Measurements from ENCODE around the gene RAB37.

Gene RAB37

DNA sequence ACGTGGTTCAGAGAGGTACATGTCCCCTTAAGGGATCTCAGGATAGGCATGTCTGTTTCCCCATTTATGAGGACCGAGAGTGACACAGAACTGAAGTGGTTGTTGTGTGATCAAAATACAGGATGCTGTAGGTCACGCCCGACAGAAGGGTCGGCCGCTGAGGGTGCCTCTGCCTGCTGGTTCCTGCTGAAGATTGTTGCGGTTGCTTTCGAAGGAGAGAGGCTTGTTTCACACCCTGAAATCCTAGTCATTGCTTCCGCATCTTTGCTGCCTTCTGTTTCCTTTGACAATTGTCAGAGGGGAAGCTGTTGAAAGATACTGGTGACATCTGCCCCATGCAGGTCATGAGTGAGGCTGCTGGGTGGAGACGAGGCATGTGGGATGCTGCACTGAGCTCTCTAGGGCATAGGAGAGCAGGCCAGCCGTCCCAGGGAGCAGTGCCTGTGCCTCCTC lies 42.9 kb downstream of the RAB37 start:
- TF ChIP-seq, protein P1, sequence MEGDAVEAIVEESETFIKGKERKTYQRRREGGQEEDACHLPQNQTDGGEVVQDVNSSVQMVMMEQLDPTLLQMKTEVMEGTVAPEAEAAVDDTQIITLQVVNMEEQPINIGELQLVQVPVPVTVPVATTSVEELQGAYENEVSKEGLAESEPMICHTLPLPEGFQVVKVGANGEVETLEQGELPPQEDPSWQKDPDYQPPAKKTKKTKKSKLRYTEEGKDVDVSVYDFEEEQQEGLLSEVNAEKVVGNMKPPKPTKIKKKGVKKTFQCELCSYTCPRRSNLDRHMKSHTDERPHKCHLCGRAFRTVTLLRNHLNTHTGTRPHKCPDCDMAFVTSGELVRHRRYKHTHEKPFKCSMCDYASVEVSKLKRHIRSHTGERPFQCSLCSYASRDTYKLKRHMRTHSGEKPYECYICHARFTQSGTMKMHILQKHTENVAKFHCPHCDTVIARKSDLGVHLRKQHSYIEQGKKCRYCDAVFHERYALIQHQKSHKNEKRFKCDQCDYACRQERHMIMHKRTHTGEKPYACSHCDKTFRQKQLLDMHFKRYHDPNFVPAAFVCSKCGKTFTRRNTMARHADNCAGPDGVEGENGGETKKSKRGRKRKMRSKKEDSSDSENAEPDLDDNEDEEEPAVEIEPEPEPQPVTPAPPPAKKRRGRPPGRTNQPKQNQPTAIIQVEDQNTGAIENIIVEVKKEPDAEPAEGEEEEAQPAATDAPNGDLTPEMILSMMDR (IDR thresholded peaks at IDR 0.05; ENCODE audit: low read depth, low read length) = no peak
- no peak overlapping the region for H3K4me3 ChIP-seq (ENCODE audit: low read depth, low read length)

DNA sequence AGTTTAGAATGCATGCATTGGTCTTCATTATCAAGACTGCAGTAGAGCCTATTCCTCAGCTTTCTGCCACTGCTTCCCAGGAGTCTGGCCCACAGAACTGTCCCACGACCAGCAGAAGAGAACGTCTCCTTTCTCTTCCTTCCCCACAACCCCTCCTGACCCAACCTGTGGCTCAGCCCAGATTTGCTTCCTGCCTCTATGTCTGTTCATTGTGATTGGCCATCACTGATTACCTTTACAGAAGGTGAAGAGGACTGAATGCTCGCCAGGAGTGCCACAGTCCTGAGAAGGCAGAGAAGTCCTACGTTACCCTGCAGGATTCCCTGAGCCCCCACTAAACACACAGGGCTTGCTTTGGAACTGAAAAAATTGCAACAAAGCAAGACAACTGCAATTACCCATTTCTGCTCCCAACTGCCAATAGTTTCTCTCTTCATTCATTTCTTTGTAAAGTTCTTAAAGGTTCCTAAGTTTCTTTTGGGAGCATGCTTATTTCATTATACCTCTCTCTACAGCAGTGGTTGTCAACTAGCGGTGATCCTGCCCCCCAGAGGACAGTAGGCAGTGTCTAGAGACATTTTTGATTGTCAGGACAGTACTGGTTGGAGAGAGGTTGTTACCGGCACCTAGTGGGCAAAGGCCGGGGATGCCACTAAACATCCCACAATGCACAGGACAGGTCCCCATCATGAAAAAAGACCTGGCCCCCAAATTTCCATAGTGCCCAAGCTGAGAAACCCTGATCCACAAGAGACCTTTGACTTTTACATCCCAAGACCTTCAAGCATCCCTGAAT lies 43.6 kb downstream of the RAB37 start:
- TF ChIP-seq, protein P1 (IDR thresholded peaks at IDR 0.05; ENCODE audit: low read depth, low read length) = no peak
- no peak overlapping the region for H3K4me3 ChIP-seq (ENCODE audit: low read depth, low read length)

DNA sequence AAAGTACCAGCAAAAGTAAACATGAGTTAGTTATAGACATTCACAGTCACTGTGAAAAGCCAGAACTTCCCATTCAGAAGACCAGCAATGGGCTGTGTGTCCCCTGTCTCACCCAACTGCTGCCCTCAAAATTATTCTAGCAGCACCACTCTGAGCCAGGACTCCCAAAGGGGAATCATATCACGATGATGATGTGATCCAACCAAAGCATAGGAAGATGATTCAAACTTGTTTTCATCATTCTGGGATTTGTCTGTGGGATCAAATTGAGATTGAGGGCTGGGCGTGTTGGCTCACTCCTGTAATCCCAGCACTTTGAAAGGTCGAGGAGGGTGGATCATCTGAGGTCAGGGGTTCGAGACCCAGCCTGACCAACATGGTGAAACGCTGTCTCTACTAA lies 45.5 kb downstream of the RAB37 start:
- H3K4me3 ChIP-seq (ENCODE audit: low read depth, low read length) = no peak overlapping the region
- TF ChIP-seq, protein P1 (IDR thresholded peaks at IDR 0.05; ENCODE audit: low read depth, low read length) = no peak

DNA sequence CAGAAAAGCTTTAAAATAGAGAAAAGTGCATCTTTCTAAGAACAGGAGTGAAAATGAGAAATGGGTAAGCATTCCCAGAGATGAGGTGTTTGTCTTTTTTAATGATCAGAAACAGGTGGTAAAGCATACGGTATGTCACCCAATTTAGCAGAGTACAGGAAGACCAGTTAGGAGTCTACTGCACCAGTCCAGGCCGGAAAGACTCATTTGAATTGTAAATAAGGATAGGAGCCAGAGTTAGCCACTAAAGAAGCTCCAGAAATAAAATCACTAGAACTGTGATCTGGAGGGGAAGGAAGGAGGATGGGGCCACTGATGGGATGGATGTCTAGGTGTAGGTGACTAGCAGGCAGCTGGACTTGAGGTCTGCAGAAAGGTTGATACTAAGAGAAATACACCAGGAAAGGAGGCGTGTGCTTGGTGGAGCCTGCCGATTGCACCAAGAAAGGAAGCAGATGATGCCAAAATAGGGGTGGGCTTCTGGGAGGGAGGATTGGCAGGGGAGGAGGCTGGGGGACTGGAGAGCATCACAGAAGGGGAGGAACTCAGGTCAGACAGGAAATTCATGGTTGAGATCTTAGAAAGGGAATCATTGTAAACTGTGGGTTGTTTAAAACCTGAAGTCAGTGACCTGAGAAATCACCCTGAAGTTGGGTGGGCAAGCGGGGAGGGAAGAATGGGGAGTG lies 47.2 kb downstream of the RAB37 start:
- TF ChIP-seq, protein P1 (IDR thresholded peaks at IDR 0.05; ENCODE audit: low read depth, low read length) = no peak
- no peak overlapping the region for H3K4me3 ChIP-seq (ENCODE audit: low read depth, low read length)

DNA sequence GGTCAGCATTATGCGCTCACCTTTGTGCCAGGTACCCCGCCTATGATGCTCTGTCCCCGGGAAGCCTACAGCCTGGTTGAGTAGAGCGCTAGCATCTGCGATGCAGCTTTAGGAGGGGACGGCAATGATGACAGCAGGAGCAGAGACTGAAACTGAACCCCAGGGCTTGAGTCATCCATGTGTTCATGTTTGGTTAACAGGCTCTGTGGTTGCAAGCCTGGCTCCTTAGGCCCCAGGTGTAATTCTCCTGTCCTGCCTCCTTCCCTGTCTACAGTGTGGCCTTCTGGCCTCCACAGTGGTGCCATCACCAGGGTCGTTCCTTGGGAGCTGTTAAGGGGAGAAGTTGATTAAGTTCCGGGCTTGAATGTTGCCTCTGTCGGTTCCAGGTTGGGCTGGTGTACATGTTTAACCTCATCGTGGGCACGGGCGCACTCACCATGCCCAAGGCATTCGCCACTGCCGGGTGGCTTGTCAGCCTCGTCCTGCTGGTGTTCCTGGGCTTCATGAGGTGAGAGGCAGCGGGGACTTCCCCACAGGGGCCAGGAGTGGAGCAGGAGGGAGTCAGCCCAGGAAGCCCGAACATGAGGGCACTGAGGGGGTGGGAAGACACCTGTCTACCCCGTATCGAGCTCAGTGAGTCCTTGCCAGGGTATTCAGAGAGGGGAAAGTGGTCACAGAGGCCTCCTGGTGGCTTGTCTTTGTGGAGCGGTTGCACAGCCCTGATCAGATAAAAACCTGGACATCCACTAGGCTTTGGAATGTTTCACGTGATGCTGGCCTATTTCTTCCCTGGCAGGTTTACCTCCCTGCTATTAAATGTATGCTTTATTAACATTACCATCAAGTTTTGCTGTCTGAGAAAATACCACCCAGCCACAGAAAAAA lies 48.3 kb downstream of the RAB37 start:
- TF ChIP-seq, protein P1 (IDR thresholded peaks at IDR 0.05; ENCODE audit: low read depth, low read length) = no peak
- no peak overlapping the region for H3K4me3 ChIP-seq (ENCODE audit: low read depth, low read length)

DNA sequence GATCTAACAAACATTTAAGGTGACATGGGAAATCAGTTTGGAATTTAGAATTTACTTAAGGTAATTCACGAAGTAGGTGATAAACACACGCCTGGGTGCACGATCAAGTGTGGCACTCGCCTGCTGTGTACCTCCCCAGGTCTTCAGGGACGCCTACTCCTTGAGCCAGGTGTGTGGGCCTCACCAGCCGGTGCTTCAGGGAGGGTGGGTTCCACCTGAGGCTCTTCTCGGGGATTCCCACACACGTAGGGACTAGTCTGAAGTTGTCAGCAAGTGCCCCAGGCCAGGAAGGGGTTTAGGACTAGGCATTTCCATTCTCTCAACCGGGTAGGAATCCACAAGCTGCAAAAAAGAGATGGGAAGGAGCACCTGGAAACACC lies 48.9 kb downstream of the RAB37 start:
- H3K4me3 ChIP-seq (ENCODE audit: low read depth, low read length) = no peak overlapping the region
- TF ChIP-seq, protein P1 (IDR thresholded peaks at IDR 0.05; ENCODE audit: low read depth, low read length) = no peak

All from WI38 (cell line).